GM10248 (cell line): ENCODE measurements around the gene SEPTIN5.

Source experiments
- CTCF ChIA-PET: fragments of 300-600 bp; sonication (Branson Sonifier 250); formaldehyde crosslinking; extraction: SDS; loops from one replicate; lab custom pipeline; 2021; ENCODE audit warnings: antibody characterized with exemption; lab: Yijun Ruan, JAX
- POLR2A ChIA-PET: fragments of 350-650 bp; sonication (Branson Sonifier 250); formaldehyde crosslinking; extraction: SDS; loops from one replicate; lab custom pipeline; 2020; ENCODE audit warnings: antibody characterized with exemption; lab: Yijun Ruan, JAX
- DNase-seq: peaks from one replicate; pipeline ENCODE4 v3.0.0; 2012; ENCODE audit errors: extremely low spot score
- TF ChIP-seq, protein P1 (sequence below): IDR thresholded peaks from 2 replicates; pipeline ENCODE4 v1.5.1; 2012; ENCODE audit warnings: mild to moderate bottlenecking, low read depth; ENCODE audit errors: extremely low read depth, missing control alignments, control extremely low read depth

SEPTIN5 gene

GRCh38 chr22:19766511-19767426 lies 52.5 kb downstream of the SEPTIN5 start:
- CTCF ChIA-PET = no interaction called here
- no peak for DNase-seq
- TF ChIP-seq, protein P1, sequence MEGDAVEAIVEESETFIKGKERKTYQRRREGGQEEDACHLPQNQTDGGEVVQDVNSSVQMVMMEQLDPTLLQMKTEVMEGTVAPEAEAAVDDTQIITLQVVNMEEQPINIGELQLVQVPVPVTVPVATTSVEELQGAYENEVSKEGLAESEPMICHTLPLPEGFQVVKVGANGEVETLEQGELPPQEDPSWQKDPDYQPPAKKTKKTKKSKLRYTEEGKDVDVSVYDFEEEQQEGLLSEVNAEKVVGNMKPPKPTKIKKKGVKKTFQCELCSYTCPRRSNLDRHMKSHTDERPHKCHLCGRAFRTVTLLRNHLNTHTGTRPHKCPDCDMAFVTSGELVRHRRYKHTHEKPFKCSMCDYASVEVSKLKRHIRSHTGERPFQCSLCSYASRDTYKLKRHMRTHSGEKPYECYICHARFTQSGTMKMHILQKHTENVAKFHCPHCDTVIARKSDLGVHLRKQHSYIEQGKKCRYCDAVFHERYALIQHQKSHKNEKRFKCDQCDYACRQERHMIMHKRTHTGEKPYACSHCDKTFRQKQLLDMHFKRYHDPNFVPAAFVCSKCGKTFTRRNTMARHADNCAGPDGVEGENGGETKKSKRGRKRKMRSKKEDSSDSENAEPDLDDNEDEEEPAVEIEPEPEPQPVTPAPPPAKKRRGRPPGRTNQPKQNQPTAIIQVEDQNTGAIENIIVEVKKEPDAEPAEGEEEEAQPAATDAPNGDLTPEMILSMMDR = no peak
- POLR2A ChIA-PET = no interaction called here

DNA sequence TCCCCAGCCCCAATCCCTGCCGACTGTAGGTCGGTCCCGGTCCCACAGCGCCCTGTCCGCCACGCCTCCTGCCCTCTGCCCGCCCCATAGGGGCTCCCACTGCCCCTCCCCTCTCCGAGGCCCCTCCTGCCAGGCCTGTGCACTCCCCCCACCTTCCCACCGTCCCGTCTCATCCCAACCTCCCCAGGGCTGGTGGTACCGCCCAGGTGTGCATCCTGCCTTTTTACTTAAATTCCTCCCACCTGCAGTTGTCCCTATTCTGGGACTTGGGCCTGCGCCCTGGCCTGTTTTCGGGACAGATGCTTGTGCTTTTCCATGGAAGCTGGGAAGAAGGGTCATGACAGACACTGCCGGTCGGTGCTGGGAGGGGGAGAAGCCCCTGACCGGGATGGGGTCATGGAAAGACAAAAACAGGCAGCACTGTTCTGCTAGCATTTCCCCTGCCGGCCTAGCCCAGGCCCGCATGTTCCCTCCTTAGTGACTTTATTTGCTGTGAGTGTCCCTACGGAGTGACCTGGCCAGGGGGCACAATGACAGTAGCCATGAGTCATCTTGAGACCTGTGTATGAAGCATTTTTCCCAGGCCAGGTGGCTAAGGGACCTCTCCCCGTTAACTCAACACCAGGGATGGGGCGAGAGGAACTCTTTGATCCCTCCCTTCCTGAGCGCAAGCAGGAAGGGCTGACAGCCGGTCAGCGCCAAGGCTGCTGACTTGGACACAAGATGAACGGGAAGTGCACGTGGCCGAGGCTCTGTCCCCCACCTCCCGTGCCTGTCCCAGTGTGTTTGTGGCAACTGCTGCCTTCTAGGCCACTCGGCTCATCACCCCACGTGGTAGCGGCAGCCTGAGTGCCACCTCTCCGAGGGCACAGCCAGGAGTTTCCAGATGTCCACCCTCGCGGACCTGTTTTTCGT lies 53.4 kb downstream of the SEPTIN5 start:
- ChIA-PET CTCF (no interaction called here), POLR2A (no interaction called here)
- DNase-seq = no peak
- TF ChIP-seq, protein P1 = no peak

GRCh38 chr22:19769393-19769715 lies 55.1 kb downstream of the SEPTIN5 start:
- TF ChIP-seq, protein P1 = no peak
- CTCF ChIA-PET = interaction anchor here (0.7 to 2.5 kb wide), 3 partner anchors 13 to 141 kb away, joined by 3 to 12 read pairs (median 7); no protein-coding TSS in a partner anchor
- no peak for DNase-seq
- POLR2A ChIA-PET = no interaction called here

GRCh38 chr22:19770349-19771220 lies 56.3 kb downstream of the SEPTIN5 start:
- no peak for DNase-seq
- ChIA-PET CTCF (interaction anchor here (1.9 to 2.5 kb wide), 3 partner anchors 9 to 40 kb away, joined by 6 to 12 read pairs (median 7); no protein-coding TSS in a partner anchor), POLR2A (no interaction called here)
- TF ChIP-seq, protein P1 = no peak

DNA sequence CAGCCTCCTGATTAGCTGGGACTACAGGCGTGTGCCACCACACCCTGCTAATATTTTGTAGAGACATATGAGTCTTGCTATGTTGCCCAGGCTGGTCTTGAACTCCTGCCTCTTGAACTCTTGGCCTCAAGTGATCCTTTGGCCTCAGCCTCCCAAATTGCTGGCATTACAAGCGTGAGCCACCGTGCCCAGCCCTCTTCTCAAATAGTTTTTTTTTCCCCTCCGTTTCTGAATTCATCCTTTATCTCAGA lies 58.0 kb downstream of the SEPTIN5 start:
- DNase-seq = no peak
- ChIA-PET CTCF (interaction anchor here (1.8 to 2.8 kb wide), 3 partner anchors 8 to 138 kb away, joined by 4 to 10 read pairs (median 7); no protein-coding TSS in a partner anchor), POLR2A (no interaction called here)
- TF ChIP-seq, protein P1 = no peak
